GM12878 (cell line): Measurements from ENCODE around the gene POLD2.
"Not testable (repeated sequence)": the region's sequence is repeated elsewhere in the genome, so short reads cannot be mapped to it uniquely, and the experiment has no call there.

Source experiments
- SIX5 ChIP-seq: IDR thresholded peaks from 2 replicates; pipeline ENCODE4 v1.6.1; 2011; ENCODE audit warnings: mild to moderate bottlenecking, low read depth, low read length, moderate library complexity; ENCODE audit not compliant: severe bottlenecking
- TF ChIP-seq, protein P1 (sequence below): IDR thresholded peaks from 2 replicates; pipeline ENCODE4 v1.6.1; 2011; ENCODE audit warnings: mild to moderate bottlenecking, low read depth, low read length, moderate library complexity; ENCODE audit not compliant: insufficient replicate concordance
- TF ChIP-seq, protein P2 (sequence below): fragments of 450-650 bp; IDR thresholded peaks from 2 replicates; pipeline ENCODE4 v1.6.1; 2017; ENCODE audit warnings: mild to moderate bottlenecking, moderate library complexity

DNA sequence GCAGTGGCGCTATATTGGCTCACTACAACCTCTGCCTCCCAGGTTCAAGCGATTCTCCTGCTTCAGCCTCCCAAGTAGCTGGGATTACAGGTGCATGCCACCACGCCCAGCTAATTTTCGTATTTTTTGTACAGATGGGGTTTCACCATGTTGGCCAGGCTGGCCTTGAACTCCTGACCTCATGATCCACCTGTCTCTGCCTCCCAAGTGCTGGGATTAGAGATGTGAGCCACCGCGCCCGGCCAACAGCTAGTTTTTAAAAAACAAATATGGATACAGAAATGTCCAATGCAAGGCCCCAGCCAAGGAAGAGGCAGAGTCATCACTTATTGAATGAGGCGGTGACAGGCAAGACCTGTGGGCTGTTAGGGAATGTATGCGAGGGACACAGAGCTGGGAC, 48.6 kb upstream of the POLD2 start:
- TF ChIP-seq, protein P1, sequence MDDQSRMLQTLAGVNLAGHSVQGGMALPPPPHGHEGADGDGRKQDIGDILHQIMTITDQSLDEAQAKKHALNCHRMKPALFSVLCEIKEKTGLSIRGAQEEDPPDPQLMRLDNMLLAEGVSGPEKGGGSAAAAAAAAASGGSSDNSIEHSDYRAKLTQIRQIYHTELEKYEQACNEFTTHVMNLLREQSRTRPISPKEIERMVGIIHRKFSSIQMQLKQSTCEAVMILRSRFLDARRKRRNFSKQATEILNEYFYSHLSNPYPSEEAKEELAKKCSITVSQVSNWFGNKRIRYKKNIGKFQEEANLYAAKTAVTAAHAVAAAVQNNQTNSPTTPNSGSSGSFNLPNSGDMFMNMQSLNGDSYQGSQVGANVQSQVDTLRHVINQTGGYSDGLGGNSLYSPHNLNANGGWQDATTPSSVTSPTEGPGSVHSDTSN: not testable (repeated sequence)
- not testable (repeated sequence) for TF ChIP-seq SIX5
- TF ChIP-seq, protein P2, sequence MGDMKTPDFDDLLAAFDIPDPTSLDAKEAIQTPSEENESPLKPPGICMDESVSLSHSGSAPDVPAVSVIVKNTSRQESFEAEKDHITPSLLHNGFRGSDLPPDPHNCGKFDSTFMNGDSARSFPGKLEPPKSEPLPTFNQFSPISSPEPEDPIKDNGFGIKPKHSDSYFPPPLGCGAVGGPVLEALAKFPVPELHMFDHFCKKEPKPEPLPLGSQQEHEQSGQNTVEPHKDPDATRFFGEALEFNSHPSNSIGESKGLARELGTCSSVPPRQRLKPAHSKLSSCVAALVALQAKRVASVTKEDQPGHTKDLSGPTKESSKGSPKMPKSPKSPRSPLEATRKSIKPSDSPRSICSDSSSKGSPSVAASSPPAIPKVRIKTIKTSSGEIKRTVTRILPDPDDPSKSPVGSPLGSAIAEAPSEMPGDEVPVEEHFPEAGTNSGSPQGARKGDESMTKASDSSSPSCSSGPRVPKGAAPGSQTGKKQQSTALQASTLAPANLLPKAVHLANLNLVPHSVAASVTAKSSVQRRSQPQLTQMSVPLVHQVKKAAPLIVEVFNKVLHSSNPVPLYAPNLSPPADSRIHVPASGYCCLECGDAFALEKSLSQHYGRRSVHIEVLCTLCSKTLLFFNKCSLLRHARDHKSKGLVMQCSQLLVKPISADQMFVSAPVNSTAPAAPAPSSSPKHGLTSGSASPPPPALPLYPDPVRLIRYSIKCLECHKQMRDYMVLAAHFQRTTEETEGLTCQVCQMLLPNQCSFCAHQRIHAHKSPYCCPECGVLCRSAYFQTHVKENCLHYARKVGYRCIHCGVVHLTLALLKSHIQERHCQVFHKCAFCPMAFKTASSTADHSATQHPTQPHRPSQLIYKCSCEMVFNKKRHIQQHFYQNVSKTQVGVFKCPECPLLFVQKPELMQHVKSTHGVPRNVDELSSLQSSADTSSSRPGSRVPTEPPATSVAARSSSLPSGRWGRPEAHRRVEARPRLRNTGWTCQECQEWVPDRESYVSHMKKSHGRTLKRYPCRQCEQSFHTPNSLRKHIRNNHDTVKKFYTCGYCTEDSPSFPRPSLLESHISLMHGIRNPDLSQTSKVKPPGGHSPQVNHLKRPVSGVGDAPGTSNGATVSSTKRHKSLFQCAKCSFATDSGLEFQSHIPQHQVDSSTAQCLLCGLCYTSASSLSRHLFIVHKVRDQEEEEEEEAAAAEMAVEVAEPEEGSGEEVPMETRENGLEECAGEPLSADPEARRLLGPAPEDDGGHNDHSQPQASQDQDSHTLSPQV: not testable (repeated sequence)
